WTC11 (cell line): ENCODE data around the gene TGIF1. TPM values are rescaled to one million over a fixed set of nuclear protein-coding genes. Genes with fewer than 3 reads are reported as not detected.

ENCODE experiments used
- AFF4 ChIP-seq: sonication (generic); formaldehyde crosslinking; IDR thresholded peaks from 2 replicates; pipeline ENCODE4 v1.8.1; 2023; ENCODE audit warnings: mild to moderate bottlenecking, missing genetic modification reagents, borderline replicate concordance
- ARID4B ChIP-seq: sonication (generic); formaldehyde crosslinking; IDR thresholded peaks from 2 replicates; pipeline ENCODE4 v1.8.0; 2023; ENCODE audit warnings: missing genetic modification reagents, mild to moderate bottlenecking, borderline replicate concordance
- ELF4 ChIP-seq: sonication (generic); formaldehyde crosslinking; IDR thresholded peaks from 2 replicates; pipeline ENCODE4 v1.8.1; 2022; ENCODE audit warnings: low read depth, mild to moderate bottlenecking, moderate library complexity, missing genetic modification reagents
- ERG ChIP-seq: fragments of 250-450 bp; sonication (Bioruptor Pico); IDR thresholded peaks from 2 replicates; pipeline ENCODE4 v1.8.0; 2021; ENCODE audit warnings: mild to moderate bottlenecking
- ESRRA ChIP-seq: sonication (generic); formaldehyde crosslinking; IDR thresholded peaks from 2 replicates; pipeline ENCODE4 v1.8.1; 2022; ENCODE audit warnings: mild to moderate bottlenecking, missing genetic modification reagents, borderline replicate concordance
- ETV6 ChIP-seq: sonication (generic); formaldehyde crosslinking; IDR thresholded peaks from 2 replicates; pipeline ENCODE4 v1.8.1; 2022; ENCODE audit warnings: mild to moderate bottlenecking, missing genetic modification reagents
- FOXJ3 ChIP-seq: sonication (generic); formaldehyde crosslinking; IDR thresholded peaks from 2 replicates; pipeline ENCODE4 v1.9.0; 2021; ENCODE audit warnings: missing genetic modification reagents, mild to moderate bottlenecking, borderline replicate concordance
- HMGA2 ChIP-seq: fragments of 250-450 bp; sonication (Bioruptor Pico); IDR thresholded peaks from 2 replicates; pipeline ENCODE4 v1.4.0; 2021; ENCODE audit warnings: mild to moderate bottlenecking, moderate library complexity
- JAZF1 ChIP-seq: fragments of 250-450 bp; sonication (Bioruptor Pico); IDR thresholded peaks from 2 replicates; pipeline ENCODE4 v1.9.0; 2021; ENCODE audit warnings: moderate library complexity, mild to moderate bottlenecking, inconsistent platforms
- KAT7 ChIP-seq: sonication (generic); formaldehyde crosslinking; IDR thresholded peaks from 2 replicates; pipeline ENCODE4 v1.8.1; 2023; ENCODE audit warnings: missing genetic modification reagents, mild to moderate bottlenecking, borderline replicate concordance
- NFATC4 ChIP-seq: fragments of 250-450 bp; sonication (Bioruptor Pico); IDR thresholded peaks from 2 replicates; pipeline ENCODE4 v1.9.0; 2021; ENCODE audit warnings: mild to moderate bottlenecking
- NFYB ChIP-seq: sonication (generic); formaldehyde crosslinking; conservative IDR thresholded peaks from 2 replicates; pipeline ENCODE4 v1.8.0; 2022; ENCODE audit warnings: low read depth, missing genetic modification reagents
- PRDM15 ChIP-seq: sonication (generic); formaldehyde crosslinking; IDR thresholded peaks from 2 replicates; pipeline ENCODE4 v1.8.0; 2022; ENCODE audit warnings: missing genetic modification reagents
- SMAD3 ChIP-seq: sonication (generic); formaldehyde crosslinking; IDR thresholded peaks from 2 replicates; pipeline ENCODE4 v1.8.0; 2022; ENCODE audit warnings: missing genetic modification reagents, mild to moderate bottlenecking, borderline replicate concordance
- SOX15 ChIP-seq: fragments of 250-450 bp; sonication (Bioruptor Pico); IDR thresholded peaks from 2 replicates; pipeline ENCODE4 v1.9.0; 2021; ENCODE audit warnings: mild to moderate bottlenecking
- SP1 ChIP-seq: sonication (generic); formaldehyde crosslinking; conservative IDR thresholded peaks from 2 replicates; pipeline ENCODE4 v1.8.1; 2022; ENCODE audit warnings: missing genetic modification reagents
- USF2 ChIP-seq: sonication (generic); formaldehyde crosslinking; IDR thresholded peaks from 2 replicates; pipeline ENCODE4 v1.8.1; 2023; ENCODE audit warnings: mild to moderate bottlenecking, missing genetic modification reagents, moderate library complexity
- ZBTB21 ChIP-seq: sonication (generic); formaldehyde crosslinking; IDR thresholded peaks from 2 replicates; pipeline ENCODE4 v1.8.1; 2023; ENCODE audit warnings: mild to moderate bottlenecking, missing genetic modification reagents, borderline replicate concordance
- ZNF232 ChIP-seq: sonication (generic); formaldehyde crosslinking; IDR thresholded peaks from 2 replicates; pipeline ENCODE4 v1.8.0; 2022; ENCODE audit warnings: mild to moderate bottlenecking, missing genetic modification reagents
- ZNF263 ChIP-seq: sonication (generic); formaldehyde crosslinking; IDR thresholded peaks from 2 replicates; pipeline ENCODE4 v1.8.1; 2022; ENCODE audit warnings: low read depth, mild to moderate bottlenecking, moderate library complexity, missing genetic modification reagents
- ZNF396 ChIP-seq: fragments of 250-450 bp; sonication (Bioruptor Pico); IDR thresholded peaks from 2 replicates; pipeline ENCODE4 v1.8.0; 2021; ENCODE audit warnings: mild to moderate bottlenecking, moderate library complexity, borderline replicate concordance
- total RNA-seq: library from RNA; stranded (reverse); gene quantifications from 3 replicates; pipeline ENCODE4 v1.2.3, GENCODE V29; 2021
- TF ChIP-seq, protein P1 (sequence below): sonication (generic); formaldehyde crosslinking; IDR thresholded peaks from 2 replicates; pipeline ENCODE4 v1.8.1; 2023; ENCODE audit warnings: mild to moderate bottlenecking, missing genetic modification reagents

The TGIF1 gene
- total RNA-seq, 1 experiment from 2014 or later: 206 TPM

DNA sequence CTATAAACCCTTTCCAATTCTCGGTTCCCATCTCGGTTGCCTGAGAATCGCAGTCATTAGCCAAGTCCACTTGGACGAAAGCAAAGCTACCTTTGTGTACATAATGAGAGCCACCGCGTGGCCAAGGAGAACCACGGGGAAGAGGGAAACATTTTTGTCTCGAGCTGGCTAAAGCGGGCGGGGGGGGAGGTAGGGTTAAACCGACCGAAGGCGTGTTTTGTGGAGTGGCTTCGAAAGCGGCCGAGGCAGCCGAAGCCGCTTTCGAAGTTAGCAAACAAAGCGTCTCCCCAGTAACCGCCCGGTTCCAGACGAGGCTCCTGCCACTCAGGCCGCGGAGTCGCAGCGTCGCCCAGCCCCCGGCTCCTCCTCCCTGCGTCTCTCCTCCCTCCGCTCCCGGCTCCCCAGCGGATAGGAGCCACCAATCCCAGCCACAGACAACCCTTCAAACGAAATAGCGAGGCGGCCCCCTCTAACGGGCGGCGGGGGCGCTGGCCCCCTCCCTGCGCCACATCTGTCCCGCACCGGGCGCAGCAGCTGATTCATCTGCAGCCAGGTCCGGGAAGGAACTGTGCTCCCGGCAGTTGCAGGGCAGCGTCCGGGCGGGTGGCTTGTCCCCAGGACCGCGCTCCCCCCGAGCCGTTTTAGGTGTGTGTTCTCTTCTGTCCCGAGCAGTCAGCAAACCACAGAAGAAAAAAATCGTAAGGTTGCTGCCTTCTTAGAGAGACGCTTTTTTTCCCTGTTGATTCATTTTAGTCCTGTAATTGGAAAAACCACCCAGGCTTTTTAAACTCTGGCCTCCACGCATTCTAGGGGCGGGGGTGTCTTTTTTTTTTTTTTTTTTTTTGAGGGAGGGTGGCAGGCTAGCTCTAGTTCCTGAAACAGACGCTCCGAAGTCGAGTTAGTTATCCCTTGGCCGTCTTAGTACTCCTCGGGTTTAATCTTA is 1.8 kb upstream of the TGIF1 start (continued):
- no peak for TF ChIP-seq USF2 (CRISPR knock-in tag)
- no peak for TF ChIP-seq JAZF1 (CRISPR knock-in tag)
- no peak for TF ChIP-seq PRDM15 (CRISPR knock-in tag)
- no peak for TF ChIP-seq KAT7 (CRISPR knock-in tag)
- no peak; the same call in 1 of the 2 replicates for TF ChIP-seq ZNF232 (CRISPR knock-in tag)
- peak; percentile 75 for TF ChIP-seq SP1 (CRISPR knock-in tag)
- TF ChIP-seq SOX15 (CRISPR knock-in tag): no peak
- no peak for TF ChIP-seq ERG (CRISPR knock-in tag)
- peak; percentile 54; the same call in 1 of the 2 replicates for TF ChIP-seq ARID4B (CRISPR knock-in tag)
- no peak for TF ChIP-seq FOXJ3
- no peak for TF ChIP-seq HMGA2 (CRISPR knock-in tag)
- TF ChIP-seq, protein P1, sequence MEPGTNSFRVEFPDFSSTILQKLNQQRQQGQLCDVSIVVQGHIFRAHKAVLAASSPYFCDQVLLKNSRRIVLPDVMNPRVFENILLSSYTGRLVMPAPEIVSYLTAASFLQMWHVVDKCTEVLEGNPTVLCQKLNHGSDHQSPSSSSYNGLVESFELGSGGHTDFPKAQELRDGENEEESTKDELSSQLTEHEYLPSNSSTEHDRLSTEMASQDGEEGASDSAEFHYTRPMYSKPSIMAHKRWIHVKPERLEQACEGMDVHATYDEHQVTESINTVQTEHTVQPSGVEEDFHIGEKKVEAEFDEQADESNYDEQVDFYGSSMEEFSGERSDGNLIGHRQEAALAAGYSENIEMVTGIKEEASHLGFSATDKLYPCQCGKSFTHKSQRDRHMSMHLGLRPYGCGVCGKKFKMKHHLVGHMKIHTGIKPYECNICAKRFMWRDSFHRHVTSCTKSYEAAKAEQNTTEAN (CRISPR knock-in tag): peak; percentile 78
- TF ChIP-seq NFYB (CRISPR knock-in tag): no peak; the same call in 1 of the 2 replicates
- TF ChIP-seq NFATC4 (CRISPR knock-in tag): no peak
- TF ChIP-seq ETV6: peak; percentile 85; the same call in 1 of the 2 replicates
- TF ChIP-seq ZBTB21 (CRISPR knock-in tag): no peak
- TF ChIP-seq ZNF263 (CRISPR knock-in tag): peak; percentile 70; the same call in 1 of the 2 replicates
- no peak for TF ChIP-seq ESRRA (CRISPR knock-in tag)
- no peak for TF ChIP-seq ELF4 (CRISPR knock-in tag)
- TF ChIP-seq SMAD3 (CRISPR knock-in tag): no peak
- peak; percentile 69; the same call in 1 of the 2 replicates for TF ChIP-seq AFF4 (CRISPR knock-in tag)
- TF ChIP-seq ZNF396 (CRISPR knock-in tag): no peak
